Pancreas (tissue), 10 donors: ENCODE results near the gene TLX1. TPM values are rescaled to one million over a fixed set of nuclear protein-coding genes. Genes with fewer than 3 reads are reported as not detected.
A peak's percentile ranks its signal among the peaks of the same experiment; 100 is the strongest.

ENCODE experiments used
- ATAC-seq, 4 donors: fragments of 200-7000 bp; cut with Tn5 transposase; one replicate each; pipeline versions ENCODE4 v1.8.0 to v1.9.1; 2020; ENCODE audit warnings: mild to moderate bottlenecking in 4 of 4, moderate library complexity in 4 of 4
- DNase-seq, 6 donors: peaks; one replicate each; pipeline ENCODE4 v3.0.0-alpha.2; 2020
- FAIRE-seq: peaks from 2 replicates; lab custom pipeline; 2012; peaks lifted over from hg19 to GRCh38; lab: Jason Lieb, UNC
- H3K27ac ChIP-seq, 4 donors: fragments of 200-600 bp; sonication (generic); 1 replicate in 3 of 4; 2 replicates in 1 of 4; pipeline versions ENCODE4 v1.5.0 to v1.8.0; 2020
- H3K27me3 ChIP-seq, 4 donors: fragments of 200-600 bp; one replicate each; pipeline ENCODE4 v1.8.0; 2021
- H3K36me3 ChIP-seq, 3 donors: fragments of 200-600 bp; sonication (generic) in 1 of 3; one replicate each; pipeline versions ENCODE4 v1.5.0 to v1.8.0; 2020 to 2021
- H3K4me1 ChIP-seq, 3 donors: fragments of 200-600 bp; one replicate each; pipeline ENCODE4 v1.8.0; 2021
- H3K4me3 ChIP-seq, 4 donors: fragments of 200-600 bp; sonication (generic) in 2 of 4; one replicate each; pipeline versions ENCODE4 v1.5.0 to v1.8.0; 2020 to 2021
- H3K9me3 ChIP-seq, 4 donors: fragments of 200-600 bp; one replicate each; pipeline ENCODE4 v1.8.0; 2021
- CTCF ChIP-seq, 4 donors: fragments of 200-600 bp; sonication (generic) in 3 of 4; IDR thresholded peaks; one replicate each; pipeline versions ENCODE4 v1.5.0 to v1.8.0; 2021; ENCODE audit warnings: antibody characterized with exemption in 4 of 4
- WGBS, 2 donors: extraction: QIAGEN DNeasy Blood & Tissue Kit; methylation state at CpG; one replicate each; pipeline ENCODE4 v1.1.7; 2013; 5-methylcytosine and 5-hydroxymethylcytosine counted together
- intact Hi-C, 3 donors: fragments of 100-400 bp; cut with DNase I; formaldehyde crosslinking; loops; one replicate each; pipeline versions ENCODE4 v1.11.1 to v1.14.2; 2022
- polyA plus RNA-seq, 2 donors: library from polyadenylated mRNA; stranded (reverse); fragments of 200-250 nt; gene quantifications; one replicate each; pipeline ENCODE4 v1.2.3, GENCODE V29; 2013
- total RNA-seq, 6 donors: library from RNA; stranded (reverse); fragmentation: NEBNext Ultra II Directional in 4 of 6; extraction: Animal tissue kit (Norgen Biotek cat#: 25700) in 4 of 6; gene quantifications; one replicate each; pipeline versions ENCODE4 v1.2.1 to v1.2.4, GENCODE V29; 2021 to 2023
- donor health status: healthy with polysubstance abuse.
- donor health status: DM: no; HTN: no; CAD: no; lungs with moderate emphysema.
- donor health status: DM: no; HTN: no; CAD: no.
- donor health status: control.
- donor health status: control.
- donor health status: Bipolar disorder and iron deficiency.
- donor health status: DM: yes; HTN: yes; CAD: no.
- donor health status: DM: no; HTN: no; CAD: no.
- donor health status: DM: no; HTN: no; CAD: no.
- donor health status: DM: yes; HTN: yes; CAD: no.

TLX1 gene
- total and polyA plus RNA-seq, 8 donors, result 0.11 to 0.19 TPM; not detected in 6

DNA sequence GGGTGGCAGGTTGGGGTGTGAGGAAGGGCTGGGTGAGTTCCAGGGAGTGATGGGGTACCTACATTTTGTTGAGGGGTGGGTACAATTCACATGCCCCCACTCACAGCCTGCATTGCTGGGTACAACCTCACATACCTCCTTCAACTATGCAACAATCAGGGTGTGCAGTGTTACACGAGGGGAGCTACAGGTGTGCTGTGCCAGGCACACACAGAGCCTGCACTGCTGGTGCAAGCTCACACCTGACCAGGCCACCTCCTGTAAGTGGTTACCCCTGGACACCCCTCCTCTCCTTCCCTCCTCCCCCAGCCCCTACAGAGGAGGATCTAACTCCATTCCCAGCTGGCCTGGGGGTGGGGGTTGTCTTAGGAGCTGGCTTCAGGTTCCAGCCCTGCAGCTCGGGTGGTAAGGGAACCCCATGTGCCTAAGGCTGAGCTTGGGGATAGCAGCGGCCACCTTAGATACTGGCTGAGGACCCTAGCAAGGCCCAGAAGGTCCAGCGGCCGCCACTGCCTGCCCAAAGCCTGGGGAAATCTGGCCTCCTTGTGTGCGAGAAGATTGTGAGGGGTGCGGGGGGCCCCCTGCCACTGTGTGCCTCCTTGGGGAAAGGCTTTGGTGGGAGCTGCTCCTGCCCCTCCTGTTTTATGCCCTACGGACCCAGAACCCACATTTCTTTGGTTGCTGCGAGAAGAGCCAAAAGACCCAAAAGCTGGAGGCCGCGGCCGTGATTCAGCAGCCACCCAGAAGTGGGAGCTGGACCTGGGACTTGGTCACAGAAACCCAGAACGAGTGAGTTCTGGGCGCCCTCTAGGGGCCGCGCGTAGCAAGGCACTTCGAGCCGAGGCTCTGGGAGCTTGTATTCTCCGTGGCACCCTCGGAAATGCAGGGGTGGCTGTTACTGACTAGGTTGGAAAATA, 10.8 kb downstream of the TLX1 start:
- FAIRE-seq (no peak), DNase-seq (peak; percentile 59 to 95 (median 86)), ATAC-seq (peak; percentile 87 to 97 (median 96))
- H3K4me3 ChIP-seq, result no peak overlapping the region
- H3K4me1 ChIP-seq, result no peaks in the 10 kb centered on the region
- WGBS, 2 donors, result 15% methylated on average over 21 of the region's 21 CpGs
- H3K27me3 ChIP-seq, result peaks cover 0 to 37% (median 12%) of the 10 kb centered on the region in 4 donors
- H3K27ac ChIP-seq, result no peak overlapping the region
- no peaks in the 10 kb centered on the region for H3K36me3 ChIP-seq
- intact Hi-C loops, result loop anchor here in 2 of 3 donors (2.0 to 5.0 kb wide), 2 partner anchors 45 kb away; no protein-coding TSS in a partner anchor
- H3K9me3 ChIP-seq, result no peaks in the 10 kb centered on the region
- peak; percentile 94 to 96 (median 94) for TF ChIP-seq CTCF (IDR thresholded peaks at IDR 0.05)

DNA sequence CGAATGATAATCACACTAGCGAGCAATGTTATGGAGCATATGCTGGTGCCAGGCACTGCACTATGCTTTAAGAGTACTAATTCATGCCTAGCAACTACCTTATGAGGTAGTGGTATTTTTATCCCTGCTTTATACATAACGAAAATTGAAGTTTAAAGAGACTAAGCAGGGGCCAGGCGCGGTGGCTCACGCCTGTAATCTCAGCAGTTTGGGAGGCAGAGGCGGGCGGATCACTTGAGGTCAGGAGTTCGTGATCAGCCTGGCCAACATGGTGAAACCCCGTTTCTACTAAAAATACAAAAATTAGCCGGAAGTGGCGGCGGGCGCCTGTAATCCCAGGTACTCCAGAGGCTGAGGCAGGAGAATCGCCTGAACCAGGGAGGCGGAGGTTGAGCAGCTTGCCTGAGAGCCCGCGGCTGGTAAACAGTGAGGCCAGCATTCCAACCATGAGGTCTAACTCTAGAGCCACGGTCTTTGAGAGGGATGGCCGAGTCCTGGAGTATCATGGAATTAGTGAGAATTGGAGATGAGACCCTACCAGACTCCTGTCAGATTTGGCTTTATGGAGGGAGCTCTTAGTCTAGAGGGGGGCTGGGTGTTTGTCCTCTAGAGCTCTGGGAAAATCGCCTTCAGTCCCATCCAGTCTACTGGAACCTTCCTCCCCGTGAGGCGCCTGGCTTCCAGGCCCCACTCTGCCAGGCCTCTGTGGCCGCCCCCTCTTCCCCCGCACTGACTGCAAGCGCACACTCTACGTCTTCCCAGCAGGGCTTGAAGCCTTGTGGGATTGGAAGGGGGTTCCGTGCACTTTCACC, 11.6 kb downstream of the TLX1 start:
- 25 to 27% methylated on average over 28 of the region's 28 CpGs for WGBS, 2 donors
- no peak for FAIRE-seq
- H3K4me3 ChIP-seq, result no peak overlapping the region

GRCh38 chr10:101143345-101143630, 12.2 kb downstream of the TLX1 start:
- ATAC-seq, result no peak
- no peak for FAIRE-seq
- no peak for TF ChIP-seq CTCF (IDR thresholded peaks at IDR 0.05)
- intact Hi-C loops, result loop anchor here in 1 of 3 donors (5.0 kb wide), 1 partner anchor 46 kb away; no protein-coding TSS in a partner anchor
- Histone ChIP-seq H3K36me3 (no peaks in the 10 kb centered on the region), H3K27ac (no peak overlapping the region), H3K9me3 (no peaks in the 10 kb centered on the region), H3K4me3 (no peak overlapping the region), H3K4me1 (no peaks in the 10 kb centered on the region), H3K27me3 (peaks cover 0 to 46% (median 14%) of the 10 kb centered on the region in 4 donors)
- DNase-seq, result no peak
- 44 to 75% methylated on average over 1 of the region's 1 CpG for WGBS, 2 donors

More for the DNA sequence above, 11.6 kb downstream of the TLX1 start:
- intact Hi-C loops, result loop anchor here in 1 of 3 donors (5.0 kb wide), 1 partner anchor 45 kb away; no protein-coding TSS in a partner anchor
- TF ChIP-seq CTCF (IDR thresholded peaks at IDR 0.05), result no peak
- no peaks in the 10 kb centered on the region for H3K36me3 ChIP-seq
- peaks cover 0 to 41% (median 14%) of the 10 kb centered on the region in 4 donors for H3K27me3 ChIP-seq
- no peaks in the 10 kb centered on the region for H3K9me3 ChIP-seq
- DNase-seq (no peak), ATAC-seq (no peak)
- no peaks in the 10 kb centered on the region for H3K4me1 ChIP-seq
- no peak overlapping the region for H3K27ac ChIP-seq

DNA sequence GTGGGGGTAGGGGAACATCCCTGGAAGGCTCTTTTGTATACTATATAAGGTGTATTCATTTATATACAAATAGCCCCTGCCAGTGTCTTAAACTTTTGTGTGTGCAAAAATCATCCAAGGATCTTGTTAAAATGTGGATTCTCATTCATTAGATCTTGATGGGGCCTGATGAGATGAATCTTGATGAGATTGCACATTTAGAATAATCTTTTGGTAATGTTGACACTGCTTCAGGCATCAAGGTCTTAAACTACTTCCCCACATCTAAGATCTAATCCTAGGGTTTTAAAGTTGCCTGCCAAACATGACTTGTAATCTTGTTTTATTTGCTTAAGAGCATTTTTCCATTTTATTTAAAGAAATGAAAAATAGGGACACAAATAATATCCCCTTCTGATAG, 13.0 kb downstream of the TLX1 start:
- intact Hi-C loops, result loop anchor here in 1 of 3 donors (5.0 kb wide), 1 partner anchor 47 kb away; no protein-coding TSS in a partner anchor
- Histone ChIP-seq H3K4me3 (no peak overlapping the region), H3K9me3 (no peaks in the 10 kb centered on the region), H3K4me1 (no peaks in the 10 kb centered on the region), H3K27ac (no peak overlapping the region), H3K27me3 (peaks cover 0 to 43% (median 14%) of the 10 kb centered on the region in 4 donors), H3K36me3 (no peaks in the 10 kb centered on the region)
- no peak for TF ChIP-seq CTCF (IDR thresholded peaks at IDR 0.05)
- ATAC-seq (no peak), FAIRE-seq (no peak), DNase-seq (no peak)
